Stimulated activated CD8-positive, alpha-beta memory T cell treated with anti-CD3 and anti-CD28 coated beads, Interleukin-4, amount 100 ng/mL, for 4 hours (primary cell): Measurements from ENCODE around the gene COBLL1.
"Not testable (repeated sequence)": the region's sequence is repeated elsewhere in the genome, so short reads cannot be mapped to it uniquely, and the experiment has no call there.

Source experiments
- DNase-seq, 2 donors: peaks; one replicate each; pipeline ENCODE4 v3.0.0-alpha.2; 2020; ENCODE audit warnings: low read depth in 2 of 2, low spot score in 1 of 2

Gene COBLL1

DNA sequence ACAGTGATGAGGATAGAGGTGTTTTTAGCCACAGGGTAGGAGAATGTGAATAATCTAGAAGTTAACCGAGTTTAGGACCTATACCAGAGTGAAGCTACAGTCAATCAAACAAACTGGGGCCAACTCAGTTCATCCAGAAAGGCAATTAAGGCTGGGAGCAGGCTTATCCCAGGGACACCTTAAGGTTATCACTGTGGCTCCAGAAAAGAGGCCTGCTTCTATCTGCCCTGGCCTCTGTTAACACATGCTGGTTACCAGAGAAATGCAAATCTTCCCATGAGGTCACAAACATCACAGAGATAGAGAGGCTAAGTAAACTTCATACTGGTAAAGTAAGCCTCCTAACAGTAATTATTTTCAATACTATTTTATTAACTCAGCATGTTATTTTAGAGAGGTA is 127.2 kb downstream of the COBLL1 start:
- DNase-seq, result no peak

DNA sequence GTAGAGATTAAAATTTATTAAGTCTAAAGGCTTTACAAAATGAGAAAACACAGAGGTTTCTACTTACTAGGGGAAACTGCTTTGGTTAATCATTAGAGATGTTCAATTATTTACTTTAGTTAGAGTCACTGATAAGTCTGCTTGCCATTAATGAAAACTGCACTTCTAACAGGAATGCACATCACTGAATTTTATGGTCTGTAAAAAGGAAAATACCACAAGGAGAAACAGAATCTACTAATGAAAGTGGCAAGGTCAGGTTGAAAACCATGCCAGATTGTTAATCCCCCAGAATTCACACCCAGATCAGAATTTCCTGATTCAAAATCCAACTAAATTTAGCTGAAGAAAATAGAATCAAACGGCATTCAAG is 129.9 kb downstream of the COBLL1 start:
- no peak for DNase-seq

DNA sequence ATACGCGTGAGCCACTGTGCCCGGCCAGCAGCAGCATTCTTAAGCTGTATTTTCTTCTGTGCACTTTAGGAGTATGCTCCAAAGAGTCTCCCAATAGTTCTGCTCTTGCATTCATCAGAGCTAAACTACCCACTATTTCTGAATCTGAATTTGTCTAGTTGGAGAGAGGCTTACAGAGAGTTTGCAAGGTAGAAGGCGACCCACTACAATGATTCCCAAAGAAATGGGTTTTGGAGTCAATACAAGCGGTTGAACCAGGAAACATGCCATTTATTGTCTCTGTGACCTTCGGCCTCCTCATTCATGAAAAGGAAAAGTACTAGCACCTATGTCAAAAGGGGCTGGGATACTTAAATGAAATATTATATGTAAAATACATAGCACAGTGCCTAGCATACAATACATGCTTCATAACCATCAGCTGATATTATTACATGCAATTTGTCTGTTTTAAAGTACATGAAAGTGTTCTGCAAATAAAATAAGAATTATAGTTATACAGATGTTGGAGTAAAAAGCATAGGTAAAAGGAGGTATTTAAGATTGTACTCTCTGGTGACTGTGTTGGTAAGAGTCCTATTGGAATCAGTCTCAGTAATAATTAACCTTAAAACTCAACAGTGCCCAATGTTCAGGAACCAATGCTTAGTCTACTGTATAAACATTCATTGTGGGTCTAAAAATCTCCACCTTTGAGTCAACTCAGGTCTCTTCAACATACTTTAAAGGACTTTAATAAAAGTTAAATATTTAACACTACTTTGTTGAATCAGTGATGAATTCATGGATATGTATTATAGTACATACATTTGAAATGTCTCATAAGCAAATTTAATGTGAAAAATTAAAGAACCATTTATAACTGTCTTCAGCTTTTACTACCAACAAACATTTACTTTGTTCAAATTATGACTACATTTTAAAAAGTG is 130.5 kb downstream of the COBLL1 start:
- DNase-seq, result no peak

DNA sequence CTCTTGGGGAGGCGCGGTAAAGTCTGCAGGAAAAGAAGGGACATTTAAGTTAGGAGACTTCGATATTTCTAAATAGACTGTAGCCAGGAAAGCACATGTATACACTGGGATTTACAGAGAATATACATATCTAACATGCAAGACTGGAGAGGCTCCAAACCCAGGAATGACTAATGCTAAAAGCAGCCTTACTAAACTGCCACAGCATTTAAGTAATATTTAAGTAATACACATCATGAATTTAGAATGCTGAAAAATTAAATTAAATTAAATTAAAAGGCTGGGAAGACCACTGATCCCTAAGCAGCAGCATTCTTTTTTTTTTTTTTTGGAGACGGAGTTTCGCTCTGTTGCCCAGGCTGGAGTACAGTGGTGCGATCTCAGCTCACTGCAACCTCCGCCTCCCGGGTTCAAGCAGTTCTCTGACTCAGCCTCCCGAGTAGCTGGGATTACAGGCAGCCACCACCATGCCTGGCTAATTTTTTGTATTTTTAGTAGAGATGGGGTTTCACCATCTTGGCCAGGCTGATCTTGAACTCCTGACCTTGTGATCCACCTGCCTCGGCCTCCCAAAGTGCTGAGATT is 131.3 kb downstream of the COBLL1 start:
- DNase-seq, result not testable (repeated sequence)

DNA sequence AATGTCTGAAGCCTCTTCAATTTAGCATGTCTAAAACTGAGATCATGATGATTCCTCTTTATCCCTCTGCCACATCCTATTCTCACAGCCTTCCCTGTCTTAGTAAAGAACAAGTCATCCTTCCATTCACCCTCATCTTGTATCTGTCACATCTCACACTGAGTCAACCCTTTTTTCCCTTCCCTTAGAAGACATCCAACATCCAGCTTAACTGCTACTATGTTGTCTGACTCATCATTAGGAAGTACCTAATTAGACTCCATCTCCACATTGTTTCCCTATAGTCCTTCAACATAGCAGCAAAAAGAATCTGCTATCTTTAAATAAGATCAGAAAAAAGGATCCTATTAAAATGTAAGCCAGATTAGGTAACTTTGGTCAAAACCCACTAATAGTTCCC is 135.1 kb downstream of the COBLL1 start:
- no peak for DNase-seq

DNA sequence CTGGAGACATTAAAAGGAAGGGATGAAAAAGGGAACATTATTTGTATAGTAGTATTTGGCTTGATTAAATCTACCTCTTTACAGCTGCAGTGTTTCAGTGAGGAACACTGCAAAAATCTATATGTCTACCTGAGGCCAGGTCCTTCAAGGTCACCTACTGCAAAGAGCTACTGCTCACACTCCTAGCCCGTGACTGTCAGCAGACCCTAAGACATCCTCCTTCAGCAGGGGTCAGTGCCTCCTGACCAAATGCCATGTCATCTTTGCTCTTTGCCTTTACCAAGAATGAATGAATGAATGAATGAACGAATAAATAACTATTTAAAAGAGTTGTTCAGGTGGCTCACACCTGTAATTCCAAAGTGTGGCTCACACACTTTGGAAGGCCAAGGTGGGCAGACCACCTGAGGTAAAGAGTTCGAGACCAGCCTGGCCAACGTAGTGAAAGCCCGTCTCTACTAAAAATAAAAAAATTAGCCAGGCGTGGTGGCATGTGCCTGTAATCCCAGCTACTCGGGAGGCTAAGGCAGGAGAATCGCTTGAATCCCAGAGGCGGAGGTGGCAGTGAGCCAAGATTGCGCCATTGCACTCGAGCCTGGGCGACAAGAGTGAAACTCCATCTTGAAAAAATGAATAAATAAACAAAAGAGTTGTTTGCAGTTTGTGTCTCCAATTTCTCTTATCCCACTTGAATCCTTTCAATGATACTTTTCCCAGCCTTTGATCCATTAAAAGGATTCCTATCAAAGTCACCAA is 136.0 kb downstream of the COBLL1 start:
- no peak for DNase-seq

DNA sequence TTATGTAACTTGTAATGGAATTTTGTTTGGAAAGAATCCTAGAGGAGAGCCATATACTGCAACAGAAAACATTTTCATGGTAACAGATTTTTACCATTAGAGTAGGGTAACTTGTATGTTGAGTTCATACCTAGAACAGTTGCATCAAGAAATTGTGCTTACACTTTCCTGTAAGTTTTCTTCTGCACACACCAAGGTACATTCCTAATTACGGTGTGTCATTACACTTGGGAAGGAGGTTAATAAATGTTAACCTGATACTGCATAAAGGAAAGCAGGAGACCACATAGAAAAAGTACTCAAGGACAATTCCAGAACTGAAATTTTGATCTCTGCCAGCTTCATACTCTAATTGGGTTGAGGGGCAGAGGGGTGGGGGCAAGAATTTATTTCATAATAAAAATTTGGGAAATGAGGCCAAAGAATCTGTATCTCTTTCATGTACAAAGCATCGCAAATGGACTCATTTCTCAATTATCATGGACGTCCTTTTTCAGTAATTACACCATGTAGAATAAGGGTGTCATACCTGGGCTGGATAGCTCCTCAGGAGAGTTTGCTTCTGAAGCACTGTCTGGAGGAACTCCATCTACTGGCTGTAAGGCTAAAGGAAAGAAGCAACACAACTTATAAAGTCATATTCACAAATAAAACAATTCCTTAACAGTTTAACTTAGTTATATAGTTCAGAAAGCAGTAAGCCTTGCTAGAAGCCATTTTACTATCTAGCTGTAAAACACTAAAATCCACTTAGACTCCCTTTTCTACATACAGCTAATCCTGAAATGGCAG is 137.5 kb downstream of the COBLL1 start:
- DNase-seq, result no peak

DNA sequence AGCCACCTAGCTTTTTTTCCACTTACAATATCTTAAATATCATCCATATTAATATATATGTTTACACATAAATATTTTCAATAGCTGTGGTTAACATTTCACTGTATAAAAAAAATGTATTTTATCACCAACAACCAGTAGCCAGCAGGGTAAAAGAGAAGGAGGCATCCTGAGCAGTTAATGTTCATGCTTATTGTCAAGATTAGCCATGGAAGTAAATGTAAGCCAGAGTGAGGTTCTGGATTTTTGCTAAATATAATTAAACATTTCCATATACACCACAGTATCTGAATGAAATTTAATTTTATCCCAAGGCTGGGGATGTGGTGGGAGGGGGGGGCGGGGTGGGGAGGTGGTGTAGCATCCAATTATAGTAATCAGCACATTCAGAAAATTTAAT is 140.1 kb downstream of the COBLL1 start:
- no peak for DNase-seq

DNA sequence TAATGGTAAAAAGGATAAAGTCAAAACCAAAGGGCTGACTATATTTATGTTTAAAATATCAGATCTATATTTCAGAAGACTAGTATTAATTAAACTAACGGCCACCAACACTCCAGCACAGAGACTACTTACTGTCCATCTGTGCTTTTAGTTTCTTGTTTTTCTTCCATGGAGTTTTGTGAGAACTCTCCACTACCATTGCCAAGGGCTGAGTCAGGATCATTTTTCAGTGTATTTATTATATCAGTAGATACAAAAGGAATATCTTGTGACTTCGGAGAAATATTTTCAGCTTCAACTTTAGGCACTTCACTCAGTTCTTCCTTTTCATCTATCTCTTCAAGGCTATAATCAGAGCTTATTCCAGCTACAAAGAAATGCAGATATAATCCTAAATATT is 141.2 kb downstream of the COBLL1 start:
- no peak for DNase-seq

DNA sequence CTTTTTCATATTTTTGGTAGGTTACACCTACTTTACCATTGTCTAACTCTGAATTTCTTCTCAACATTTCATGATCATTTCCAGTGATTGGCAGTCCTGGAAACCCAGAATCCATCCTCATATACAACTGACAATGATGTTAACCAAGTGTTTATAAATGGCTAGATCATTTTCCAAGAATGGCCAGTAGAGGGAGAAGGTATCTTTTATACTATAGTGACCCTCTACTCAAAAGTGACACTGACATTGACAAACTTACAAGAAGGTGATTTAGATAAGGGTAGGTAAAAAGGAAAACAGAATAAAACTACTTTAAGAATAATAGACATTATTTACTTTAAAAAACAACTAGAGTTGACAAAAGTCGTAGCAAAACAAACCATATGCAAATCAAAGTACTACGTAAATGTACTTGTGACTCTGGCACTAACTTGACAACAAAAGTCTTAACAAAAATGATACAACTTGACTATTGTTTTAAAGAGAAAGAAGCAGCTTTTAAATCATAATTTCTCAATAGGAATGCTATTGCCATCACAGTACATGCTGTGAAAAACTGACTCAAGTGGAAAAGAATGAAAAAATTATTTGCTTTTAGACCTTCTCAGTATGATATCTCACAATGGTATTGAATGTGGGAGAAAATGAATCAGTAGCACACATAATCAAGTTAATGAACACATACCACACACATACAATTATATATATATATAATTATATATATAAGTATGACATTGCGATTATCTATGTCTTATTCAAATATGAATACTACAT is 143.7 kb downstream of the COBLL1 start:
- no peak for DNase-seq

DNA sequence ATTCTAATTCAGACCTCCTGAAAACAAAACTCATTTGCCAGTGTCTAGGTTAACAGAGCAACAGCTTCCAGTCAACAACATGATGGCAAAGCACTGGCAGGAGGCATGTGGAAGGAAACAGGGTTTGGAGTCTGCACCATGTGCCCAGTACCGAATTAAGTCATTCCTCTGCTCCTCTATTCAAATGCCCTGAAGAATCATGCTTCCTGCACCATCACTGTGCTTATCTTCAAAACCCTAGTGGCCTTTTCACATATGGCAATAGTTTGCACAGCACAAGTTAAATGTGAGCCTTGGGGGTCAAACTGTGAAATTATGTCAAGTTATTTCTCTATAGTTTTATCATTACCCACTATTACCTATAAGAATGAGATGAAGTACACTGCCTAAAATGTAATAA is 145.0 kb downstream of the COBLL1 start:
- DNase-seq, result no peak

DNA sequence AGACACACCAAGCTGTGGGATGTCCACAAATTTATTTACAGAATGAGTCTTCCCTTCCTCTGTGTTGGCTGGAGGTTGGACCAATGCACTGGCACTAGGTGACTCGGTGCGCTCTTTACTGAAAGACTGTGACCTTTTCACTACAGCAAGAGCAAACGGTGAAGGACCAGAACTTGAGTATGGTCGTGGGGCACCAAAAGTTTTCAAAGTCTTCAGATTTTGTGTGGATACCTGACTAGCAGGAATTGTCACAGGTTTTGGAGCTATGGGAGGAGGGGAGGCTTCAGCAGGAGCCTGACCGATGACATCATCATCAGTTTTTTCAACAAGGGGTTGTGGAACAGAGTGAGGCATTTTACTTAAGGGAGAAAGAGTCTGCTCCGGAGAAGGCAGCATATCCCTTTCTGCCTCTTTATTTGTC is 147.3 kb downstream of the COBLL1 start:
- no peak for DNase-seq

DNA sequence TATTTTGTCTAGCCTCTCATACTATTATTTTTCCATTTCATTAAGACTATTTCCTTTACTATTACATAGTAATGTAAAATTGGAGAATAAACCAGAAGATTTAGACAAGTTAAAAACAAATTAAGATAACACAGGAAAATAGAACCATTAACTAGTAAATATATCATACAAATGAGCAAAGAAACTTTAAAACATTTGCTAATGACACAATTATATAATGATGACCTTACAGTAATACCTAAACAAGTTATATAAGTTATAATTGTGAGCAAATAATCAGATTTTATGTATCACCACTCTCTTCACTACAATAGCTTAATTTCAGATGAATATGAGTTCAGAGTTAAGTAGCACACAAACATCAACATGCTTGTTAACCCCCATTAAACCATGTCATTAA is 147.8 kb downstream of the COBLL1 start:
- no peak for DNase-seq

DNA sequence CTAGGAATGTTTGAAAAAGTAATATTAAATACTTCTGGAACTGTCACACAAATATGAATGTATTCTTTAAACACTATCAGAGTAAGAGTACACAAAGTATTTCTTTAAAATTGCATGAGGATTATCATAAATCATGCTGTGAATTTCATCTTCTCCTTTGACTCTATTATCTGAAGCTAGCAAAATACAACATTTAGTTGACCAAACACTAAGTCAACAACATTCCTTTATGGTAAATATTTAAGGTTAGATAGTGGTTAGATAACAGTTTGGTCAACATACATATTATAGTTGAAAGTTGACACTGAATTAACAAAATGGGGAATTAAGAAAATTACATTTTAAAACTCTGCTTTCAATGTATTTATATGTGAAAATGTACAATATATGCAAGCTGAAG is 148.2 kb downstream of the COBLL1 start:
- DNase-seq, result no peak

DNA sequence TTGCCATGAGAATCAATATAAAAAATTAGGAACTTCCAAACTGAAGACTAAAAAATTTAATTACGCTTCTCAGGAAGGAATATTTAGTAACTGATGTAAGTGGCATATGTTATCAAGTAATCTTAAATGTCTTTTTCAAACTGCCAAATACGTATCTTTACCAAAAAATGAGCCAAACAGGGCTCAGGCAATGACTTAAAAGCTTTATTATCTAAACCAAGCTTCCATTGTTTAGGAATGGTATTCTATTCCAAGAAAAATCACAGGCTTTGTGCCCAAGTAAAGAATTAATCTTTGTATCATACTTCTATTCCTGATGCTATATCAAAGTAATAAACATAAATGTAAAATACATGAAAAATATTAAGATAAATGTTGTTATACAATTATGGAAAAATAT is 148.7 kb downstream of the COBLL1 start:
- DNase-seq, result no peak

DNA sequence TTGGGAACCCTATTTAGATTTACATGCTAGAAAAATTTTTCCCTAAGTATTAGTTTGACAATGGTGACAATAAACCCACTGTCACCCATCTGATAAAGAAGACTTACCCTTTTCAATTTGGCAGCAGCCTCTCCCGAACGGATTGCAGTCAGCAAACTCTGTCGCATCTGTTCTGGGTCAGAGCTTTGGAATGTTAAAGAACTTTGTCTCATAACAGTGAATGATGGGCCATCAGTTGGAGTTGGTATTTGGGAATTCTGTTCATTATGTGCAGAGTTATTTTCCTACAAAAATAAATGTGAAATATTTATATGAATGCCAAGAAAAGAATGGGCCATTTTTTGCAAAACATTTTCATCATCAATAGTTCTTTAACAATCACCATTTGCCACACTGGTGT is 149.5 kb downstream of the COBLL1 start:
- no peak for DNase-seq

DNA sequence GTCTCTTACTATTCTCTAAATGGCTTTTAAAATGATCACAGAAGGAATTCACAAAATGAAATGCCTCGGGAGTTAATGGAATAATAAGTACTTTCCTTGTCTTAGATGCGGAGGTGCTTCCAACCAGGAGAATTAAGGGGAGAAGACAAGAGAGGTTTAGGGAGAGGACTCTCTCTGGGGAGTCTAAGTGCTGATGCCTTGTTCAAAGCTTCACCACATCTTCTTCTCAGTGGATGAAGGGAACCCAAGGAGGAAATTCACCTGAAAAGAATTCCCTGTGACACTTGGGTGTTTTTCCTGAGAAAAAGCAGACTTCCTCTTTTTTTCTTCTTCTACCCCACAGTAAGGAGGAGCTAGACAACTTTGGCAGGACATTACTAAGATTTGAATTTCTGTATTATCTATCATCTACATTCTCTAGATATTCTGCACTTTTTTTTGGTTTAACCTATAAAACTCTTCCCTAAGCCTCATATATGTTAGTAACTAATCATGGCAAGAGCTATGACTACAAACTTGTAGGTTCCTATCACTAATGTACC is 150.2 kb downstream of the COBLL1 start:
- DNase-seq, result no peak

DNA sequence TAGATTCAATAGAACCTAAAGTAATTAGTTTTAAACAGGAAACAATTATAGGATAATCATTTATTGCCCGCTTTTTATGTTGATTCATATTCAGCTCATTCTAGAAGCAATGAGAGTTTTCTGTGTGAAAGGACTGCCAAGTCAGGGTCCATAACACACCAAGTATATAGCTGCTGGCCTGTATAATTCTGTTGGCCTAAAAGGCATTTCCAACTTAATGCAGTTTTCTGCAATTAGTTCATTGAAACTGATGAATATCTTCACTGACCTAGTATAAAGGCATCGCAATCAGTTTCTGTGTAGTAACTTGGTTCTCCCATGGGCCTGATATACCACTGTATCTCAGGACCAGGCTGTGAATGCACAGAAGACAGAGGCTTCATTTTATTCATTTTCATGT is 151.3 kb downstream of the COBLL1 start:
- DNase-seq, result no peak

DNA sequence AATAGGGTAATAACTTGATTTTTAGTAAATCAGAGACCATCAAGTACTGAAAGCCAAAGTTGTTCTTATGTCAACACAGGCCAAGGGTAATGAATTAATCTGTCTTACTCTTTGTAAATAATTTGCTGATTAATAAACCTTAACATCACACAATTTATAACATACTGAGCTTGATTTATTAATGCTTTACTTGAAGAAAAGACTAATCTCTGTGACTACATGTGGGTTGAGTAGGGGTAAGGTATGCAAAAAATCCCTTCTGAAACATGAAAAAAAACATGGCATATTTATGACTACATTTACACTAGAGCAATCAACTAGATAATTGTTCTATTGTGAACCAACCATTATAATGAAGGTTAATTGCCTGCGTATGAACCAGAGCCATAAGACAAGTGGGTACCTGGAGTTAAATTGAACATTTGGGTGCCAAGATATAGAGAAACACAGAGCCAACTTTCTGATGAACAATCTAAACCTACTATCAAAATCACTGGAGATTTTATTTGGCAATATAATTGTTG is 152.7 kb downstream of the COBLL1 start:
- no peak for DNase-seq

DNA sequence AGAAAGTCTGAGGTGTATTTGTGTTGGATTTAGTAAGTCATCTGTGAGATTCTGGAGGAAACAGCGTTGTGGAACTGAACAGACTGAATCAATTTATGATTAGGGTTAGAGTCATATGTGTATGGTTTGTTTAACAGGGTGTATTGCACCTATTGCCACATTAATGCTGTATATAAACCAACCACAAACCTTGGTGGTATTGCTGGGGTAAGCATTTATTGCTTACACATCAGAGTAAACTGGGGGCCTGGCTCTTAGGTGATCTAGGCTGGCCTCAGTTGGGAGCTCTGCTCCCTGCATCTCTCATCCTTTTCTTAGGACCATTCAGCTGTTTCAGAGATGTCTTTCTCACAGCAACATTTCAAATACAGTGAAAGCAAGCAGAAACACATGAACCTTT is 160.6 kb downstream of the COBLL1 start:
- no peak for DNase-seq
